Endometrium (tissue), 2 donors: ENCODE results near the gene LRRFIP1.
"Not testable (repeated sequence)": the region's sequence is repeated elsewhere in the genome, so short reads cannot be mapped to it uniquely, and the experiment has no call there.

Experiments
- FAIRE-seq: peaks from 2 replicates; lab custom pipeline; 2012; peaks lifted over from hg19 to GRCh38; lab: Jason Lieb, UNC
- donor health status: control.
- donor health status: control.

LRRFIP1 gene

DNA sequence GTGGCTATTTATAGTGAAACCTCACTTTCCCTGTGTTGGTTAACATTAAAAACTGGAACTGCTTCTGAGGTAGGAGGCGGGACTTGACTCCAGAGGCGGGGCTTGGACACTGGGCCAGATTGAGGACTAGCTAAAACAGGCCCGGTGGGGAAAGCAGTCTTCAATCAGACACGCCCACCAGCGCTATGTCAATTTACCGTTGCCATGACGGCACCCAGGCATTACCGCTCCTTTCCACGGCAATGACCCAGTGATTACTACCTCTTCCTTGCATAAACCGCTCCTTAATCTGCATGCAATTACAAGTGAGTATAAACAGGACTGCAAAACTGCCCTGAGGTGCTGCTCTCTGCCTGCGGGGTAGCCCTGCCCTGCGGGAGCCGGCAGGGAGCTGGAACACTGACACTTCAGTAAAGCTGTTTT lies 35.3 kb downstream of the LRRFIP1 start:
- FAIRE-seq: peak; percentile 85

DNA sequence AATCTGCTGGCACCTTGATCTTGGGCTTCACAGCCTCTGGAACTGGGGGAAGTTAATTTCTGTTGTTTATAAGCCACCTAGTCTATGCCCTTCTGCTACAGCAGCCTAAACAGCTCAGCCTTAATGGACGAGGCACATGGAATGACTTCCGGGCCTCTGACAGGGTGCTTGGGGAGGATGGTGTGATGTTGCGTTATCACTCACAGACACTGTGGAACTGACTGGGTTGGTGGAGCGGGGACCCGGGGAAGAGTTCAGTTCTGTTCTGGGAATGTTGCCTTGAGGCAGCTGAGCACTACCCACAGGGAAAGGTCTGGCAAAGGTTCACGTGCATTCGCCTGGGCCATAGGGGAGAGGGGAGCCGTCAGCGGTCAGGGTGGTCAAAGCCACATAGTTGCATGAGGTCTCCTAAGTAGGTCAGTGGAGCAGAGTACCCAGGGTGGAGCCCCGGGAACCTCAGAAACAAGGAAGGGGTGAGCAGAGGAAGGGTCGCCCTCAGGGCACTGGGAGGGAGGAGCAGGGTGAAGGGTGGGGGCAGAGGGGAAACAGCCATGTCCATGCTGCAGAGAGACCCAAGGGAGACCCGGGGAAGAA lies 36.2 kb downstream of the LRRFIP1 start:
- no peak for FAIRE-seq

DNA sequence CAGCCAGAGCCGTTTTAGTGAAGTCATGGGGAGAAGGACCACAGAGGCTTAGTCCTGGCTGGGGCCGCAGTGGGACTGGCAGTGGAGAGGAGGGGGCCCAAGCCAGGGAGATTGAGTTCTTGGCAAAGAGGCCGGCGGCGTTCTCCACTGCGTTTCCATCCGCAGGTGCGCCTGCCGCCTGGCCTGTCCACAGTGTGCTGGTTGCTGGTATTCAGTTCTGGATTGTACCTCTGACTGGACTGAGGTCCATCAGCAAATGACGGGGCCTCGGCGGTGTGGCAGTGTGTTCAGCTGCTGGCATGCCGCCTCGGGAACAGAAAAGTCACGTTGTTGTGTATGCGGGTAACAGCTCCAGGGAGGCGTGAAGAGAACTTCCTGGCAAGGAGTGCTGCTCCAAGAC lies 36.8 kb downstream of the LRRFIP1 start:
- FAIRE-seq: no peak

DNA sequence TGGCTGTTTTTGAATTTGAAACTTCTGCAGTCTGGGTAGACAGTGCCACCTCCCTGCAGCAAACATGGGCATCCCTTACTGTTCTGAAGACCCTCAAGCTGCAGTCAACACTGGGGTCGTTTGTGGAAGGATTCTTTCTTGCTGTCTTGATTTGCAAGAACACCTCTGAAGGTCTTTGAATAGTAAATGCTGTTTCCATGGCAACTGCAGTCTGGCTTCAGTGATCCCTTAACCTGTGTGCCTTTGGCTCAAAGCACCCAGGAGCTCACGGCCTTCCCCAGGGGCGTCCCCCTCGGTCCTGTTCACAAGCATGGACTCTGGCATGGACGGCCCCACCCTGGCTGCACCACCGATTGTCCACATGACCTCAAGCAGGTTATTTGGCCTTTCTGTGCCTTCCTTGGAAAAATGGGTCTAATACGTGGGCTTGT lies 38.3 kb downstream of the LRRFIP1 start:
- no peak for FAIRE-seq

DNA sequence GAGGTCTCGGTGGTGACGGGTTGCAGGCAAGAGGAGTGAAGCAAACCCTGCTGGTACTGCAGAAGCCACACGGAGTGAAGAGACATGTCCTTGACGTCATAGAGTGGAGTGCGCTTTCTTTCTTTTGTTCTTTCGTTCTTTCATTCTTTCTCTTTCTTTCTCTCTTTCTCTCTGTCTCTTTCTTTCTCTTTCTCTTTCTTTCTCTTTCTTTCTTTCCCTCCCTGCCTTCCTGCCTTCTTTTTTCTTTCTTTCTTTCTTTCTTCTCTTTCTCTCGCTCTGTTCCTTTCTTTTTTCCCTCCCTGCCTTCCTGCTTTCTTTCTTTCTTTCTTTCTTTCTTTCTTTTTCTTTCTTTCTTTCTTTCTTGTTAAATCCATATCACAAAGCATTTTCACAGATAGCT lies 39.2 kb downstream of the LRRFIP1 start:
- no peak for FAIRE-seq

DNA sequence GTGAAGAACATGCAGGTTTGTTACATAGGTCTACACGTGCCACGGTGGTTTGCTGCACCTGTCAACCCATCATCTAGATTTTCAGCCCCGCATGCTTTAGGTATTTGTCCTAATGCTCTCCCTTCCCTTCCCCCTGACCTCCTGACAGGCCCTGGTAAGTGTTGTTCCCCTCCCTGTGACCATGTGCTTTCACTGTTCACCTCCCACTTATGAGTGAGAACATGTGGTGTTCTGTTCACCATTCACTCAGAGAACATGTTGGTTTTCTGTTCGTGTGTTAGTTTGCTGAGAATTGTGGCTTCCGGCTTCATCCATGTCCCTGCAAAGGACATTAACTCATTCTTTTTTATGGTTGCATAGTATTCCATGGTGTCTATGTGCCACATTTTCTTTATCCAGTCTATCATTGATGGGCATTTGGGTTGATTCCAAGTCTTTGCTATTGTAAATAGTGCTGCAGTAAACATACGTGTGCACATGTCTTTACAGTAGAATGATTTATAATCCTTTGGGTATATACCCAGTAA lies 39.7 kb downstream of the LRRFIP1 start:
- FAIRE-seq: not testable (repeated sequence)

DNA sequence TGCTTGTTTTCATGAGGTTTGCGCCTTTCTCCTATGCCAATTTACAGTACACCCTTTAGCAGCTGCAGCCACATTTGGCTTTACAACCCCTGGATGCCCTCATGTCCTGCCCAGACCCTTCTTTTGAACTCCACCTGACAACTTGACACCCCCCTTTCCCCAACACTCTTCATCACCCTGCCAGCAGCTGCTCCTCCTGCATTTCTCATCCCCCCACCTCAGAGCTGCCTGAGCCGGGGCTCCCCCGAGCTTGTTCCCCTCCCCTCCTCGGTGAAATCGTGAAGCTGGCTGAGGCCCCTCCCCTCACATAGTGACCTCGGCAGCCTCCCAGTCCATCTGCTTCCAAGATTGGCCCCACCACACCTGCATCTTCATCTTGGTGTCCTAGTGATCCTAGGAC lies 40.5 kb downstream of the LRRFIP1 start:
- no peak for FAIRE-seq

DNA sequence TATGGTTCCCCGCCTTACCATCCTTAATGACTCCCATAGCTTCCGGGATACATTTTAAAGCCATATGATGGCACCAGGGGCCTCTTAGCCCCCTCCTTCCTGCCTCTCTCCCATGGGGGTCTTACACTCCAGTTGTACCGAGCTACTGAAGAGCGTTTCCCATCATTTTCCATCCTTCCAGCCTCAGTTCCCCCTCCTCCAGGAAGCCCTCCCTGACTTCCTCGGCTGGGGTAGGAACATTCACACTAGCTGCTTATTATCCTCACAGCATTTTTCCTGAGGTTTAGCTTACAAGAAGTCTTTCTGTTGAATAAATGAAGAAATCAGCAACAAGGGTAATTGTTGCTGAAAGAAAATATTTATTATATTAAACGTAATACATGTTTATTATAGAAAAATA lies 41.1 kb downstream of the LRRFIP1 start:
- FAIRE-seq: no peak

DNA sequence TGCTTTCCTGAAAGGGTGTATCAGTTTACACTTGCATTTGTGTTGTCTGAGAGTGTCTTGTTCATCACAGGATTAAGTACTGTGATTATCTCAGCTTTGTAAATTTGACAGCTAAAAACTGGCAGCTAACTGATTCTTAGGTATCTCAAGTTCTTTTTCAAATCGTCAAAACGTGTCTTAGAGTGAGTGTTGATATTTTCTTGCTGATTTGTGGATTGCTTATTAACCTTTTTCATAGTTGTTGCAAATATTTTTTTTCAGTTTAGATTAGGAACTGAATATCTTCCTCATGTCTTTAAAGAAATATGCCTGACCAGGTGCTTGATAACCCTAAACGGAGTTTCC lies 41.9 kb downstream of the LRRFIP1 start:
- FAIRE-seq: no peak

DNA sequence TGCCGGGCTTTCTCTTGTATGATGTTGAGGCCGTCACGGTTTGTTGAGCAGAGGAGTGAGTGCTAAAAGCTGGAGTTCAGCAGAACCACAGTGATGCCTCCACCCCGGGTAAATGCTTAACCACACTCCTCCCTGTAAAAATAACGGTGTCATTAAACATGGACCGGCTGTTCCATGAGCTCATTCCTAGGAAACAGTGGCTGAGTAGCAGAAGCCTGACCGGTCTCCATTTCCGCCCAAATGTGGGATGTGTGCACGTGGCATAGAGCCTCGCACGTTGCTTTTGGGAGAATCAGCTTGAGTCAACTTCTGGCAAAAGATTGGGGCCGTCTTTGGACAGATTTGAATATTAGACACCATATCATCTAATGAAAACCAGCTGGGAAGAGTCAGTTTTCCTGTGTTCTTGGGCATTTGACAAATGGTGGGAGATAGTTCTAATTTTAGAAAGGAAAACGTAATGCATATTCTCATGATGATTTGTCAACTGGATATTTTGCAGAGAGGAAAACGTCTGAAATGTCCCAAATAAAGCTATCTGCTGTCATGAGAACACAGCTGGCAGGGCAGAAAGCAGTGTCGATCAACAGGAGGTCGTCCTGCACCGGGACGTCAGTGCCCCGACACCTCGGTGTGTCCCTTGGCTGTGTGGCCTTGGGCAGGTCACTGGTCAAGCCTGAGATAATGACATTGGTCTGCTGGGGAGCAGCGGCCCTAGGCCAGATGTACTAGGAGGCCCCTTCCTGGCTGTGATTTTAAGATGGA lies 42.4 kb downstream of the LRRFIP1 start:
- FAIRE-seq: peak; percentile 68

DNA sequence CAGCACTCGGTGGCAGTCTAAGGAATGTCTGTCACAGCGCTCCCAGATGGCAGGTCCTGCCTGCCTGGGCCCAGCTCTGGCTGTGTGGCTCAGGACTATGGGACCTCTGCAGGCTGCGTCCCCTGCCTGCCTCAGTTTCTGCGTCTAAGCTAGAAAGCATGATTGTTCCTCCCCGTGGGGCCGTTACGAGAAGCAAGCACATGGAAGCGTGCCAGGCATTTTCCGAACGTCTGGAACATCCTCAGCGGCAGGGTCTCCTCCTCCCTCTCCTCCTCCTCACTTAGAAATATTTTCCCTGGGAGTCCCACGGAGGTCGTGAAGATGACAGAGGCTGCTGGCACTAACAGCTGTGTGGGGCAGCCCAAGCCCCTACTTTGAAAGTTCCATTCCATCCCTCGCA lies 43.3 kb downstream of the LRRFIP1 start:
- FAIRE-seq: no peak

DNA sequence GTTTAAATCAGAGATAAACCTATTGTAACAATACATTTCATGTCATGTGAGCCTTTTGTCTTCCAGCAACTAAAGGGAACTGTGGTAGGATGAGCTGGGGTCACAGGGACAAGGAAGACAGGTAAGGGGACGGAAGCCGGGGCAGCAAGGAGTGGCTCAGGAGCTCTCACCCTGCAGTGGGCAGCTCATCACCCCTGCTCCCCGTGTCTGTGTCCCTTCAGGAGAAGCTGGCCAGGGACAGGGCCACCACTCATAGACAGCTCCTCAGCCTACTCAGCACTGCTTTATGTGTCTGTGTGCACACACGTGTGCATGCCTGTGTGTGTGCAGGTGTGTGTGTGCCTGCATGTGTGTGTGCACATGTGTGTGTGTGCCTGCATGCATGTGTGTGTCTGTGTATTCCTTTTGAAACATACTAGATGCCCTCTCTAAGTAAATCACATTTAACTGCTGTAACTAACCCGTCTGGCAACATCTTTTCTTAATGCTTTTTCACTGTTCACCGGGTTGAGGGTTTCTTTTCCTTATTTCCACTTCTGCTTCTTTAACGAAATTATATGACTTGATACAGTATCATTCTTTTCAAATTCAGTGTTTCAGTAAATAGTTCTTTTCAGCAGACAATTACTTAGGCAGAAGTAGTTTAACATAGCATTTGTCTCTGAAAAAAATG lies 44.2 kb downstream of the LRRFIP1 start:
- no peak for FAIRE-seq

DNA sequence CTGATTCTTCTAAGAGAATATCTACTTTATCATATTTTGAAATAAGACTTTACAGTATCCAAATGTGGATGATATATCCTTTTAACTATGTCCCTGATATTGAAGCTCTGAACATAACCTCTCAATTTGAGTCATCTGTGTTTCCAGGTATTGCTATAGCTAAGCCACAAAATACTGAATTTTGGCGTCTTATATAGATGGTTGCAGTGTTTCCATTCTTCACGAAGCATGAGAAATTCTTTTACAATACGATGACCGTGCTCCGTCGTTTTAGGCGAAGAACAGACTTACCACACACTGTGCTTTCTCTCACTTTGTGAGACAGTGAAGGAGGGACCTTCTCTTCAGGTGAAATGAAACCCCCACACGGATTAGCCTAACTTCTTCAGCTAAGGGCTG lies 45.3 kb downstream of the LRRFIP1 start:
- FAIRE-seq: no peak

DNA sequence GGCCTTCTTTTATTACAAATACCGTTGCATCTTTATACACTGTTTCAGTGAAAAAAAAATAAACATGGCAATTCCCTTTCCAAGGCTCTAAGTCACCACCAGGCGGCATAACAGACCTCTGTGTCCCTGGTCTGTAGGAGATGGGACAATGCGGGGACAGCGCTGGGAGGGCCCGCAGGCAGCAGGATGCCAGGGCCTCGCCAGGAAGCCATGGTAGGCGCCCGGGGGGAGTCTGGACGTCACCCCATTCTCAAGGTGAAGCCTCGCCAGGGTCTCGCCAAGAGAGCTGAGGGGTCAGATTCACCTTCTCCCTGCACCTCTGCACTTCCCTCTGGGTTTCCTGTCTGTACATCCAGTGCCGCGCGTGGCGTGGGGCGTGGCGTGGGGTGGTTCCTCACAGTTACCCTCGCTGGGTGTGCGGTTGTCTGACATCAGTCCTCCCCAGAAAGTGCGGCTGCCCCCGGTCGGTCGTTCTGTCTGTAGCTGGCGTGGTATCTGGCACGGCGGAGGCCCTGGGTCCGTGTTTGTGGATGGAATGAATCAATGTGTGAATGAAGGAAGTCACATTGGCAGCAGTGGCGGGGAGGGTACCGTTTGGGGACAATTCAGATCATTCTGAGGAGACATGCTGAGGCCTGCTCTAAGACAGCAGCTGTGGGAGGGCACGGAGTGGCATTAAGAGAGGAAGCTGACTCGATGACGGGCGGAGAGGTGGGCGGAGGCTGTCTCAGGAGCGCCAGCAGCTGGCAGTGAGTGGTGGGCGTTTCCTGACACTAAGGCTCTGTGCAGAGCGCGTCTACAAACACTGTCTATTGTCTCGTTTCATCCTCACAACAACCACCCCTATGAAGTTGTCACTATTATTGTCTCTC lies 46.0 kb downstream of the LRRFIP1 start:
- FAIRE-seq: no peak

DNA sequence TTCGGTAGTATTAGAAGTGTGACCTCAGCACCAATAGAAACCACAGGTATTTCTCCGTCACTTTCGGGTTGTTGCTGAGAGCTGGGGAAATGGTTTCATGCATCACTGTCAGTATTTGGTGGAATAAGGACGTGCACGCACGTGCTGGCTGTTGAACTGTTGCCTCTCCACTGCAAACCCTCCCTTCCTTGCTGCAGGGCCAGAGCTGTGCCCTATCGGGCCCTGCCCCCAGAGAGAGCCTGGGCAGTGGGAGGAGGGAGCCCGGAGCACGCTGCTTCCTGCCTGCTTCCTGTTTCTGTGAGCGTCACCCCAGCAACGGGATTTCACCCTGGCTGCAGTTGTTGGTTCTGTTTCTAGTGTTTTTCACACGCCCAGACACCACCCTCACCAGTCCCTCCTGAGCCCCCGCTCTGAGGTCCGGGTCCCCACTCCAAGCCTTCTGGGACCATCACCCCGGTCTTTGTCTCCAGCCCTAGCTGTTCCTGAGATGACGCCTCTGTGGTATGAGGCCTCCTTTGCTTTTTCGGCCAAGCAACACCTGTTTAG lies 47.4 kb downstream of the LRRFIP1 start:
- FAIRE-seq: no peak

DNA sequence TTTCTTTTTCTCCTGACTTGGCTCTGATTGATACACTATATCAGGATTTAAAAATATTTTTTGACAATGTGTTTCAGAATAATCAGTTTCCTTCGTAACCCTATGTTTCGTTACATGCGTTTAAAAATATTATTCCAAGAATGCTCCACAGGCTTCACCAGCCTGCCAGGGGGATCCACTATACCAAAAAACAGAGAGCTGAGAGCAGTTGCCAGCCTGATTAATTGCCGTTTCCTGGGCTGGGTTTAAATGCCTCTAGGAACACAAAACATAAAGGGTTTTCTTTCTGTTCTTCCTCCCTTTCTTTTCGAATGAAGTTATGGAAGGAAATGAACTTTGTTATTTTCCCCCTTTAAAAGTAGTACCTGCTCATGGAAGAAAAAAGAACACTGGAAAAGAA lies 47.9 kb downstream of the LRRFIP1 start:
- FAIRE-seq: no peak

DNA sequence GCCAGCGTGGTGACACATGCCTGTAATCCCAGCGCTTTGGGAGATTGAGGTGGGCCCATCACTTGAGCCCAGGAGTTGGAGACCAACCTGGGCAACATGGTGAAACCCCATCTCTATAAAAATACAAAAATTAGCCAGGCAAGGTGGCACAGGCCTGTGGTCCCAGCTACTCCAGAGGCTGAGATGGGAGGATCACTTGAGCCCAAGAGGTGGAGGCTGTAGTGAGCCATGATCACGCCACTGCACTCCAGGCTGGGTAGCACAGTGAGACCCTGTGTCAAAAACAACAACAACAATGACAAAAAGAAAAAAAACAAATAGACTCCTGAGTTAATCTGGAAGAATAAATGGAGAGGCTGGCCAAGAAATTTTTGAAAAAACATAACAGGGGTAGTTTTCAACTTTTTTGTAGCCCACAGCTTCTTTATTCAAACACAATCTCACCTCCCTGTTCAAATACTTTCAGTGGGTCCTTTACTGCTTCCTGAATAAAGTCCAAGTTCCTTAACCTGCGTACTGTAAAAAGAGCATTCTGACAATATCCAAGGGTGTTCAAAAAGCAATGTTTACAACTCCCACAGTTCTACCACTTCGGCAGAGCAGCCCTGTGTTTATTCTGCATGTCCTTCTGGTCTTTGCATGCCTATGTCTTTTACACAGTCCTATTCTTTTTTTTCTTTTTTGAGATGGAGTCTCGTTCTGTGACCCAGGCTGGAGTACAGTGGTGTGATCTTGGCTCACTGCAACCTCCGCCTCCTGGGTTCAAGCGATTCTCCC lies 53.5 kb downstream of the LRRFIP1 start:
- no peak for FAIRE-seq

DNA sequence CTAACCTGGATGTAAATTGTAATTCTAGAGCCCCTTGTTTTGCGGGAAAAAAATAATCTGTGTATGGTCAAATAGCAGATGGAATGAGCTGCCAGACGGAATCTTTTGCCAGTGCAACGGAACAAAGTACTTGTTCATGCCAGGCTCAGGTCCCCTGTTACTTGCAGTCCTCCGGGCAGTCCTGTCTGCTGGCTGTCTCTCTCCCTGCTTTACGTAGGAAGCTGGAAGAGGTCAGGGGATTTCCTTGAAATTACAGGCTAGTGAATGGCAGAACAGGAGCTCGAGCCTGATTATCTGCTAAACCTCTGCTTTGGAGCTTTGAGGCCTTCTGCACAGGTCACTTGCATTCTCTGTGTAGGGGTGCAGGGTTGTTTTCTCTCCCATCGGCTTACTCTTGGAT lies 54.8 kb downstream of the LRRFIP1 start:
- no peak for FAIRE-seq

DNA sequence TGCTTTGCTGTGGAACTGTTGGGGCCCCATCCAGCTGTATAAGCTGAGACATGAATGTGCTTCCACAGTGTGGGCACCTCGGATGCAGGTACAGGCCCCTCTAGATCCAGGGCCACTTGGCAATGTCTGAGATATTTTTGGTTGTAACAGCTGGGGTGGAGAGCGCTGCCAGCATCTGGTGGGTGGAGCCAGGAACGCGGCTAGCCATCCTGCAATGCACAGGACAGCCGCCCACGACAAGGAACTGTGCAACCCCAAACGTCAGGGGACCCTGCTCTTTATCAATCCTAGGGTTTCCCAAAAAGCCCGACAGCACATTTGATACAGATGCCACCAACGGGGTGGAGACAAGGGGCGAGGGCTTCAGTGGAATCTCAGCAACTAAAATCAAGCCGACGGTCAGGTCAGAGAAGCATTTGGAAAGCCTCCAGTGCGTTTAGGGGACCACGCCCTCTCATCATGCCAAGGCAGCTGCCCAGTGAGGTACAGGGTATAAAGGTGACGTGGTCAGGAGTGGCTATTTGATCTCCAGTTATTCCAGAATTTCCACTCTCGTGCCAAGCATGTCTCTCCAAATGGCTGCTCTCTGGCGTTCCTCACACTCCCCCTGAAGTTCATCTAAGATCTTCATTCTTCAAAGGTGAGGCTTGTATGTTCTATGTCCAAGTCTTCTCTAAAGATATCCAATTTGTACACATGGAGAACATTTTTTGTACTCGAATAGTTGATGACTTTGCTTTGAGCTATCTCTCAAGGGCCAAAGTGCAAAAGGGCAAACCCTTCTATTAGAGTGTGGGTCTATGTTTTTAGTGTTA lies 55.7 kb downstream of the LRRFIP1 start:
- no peak for FAIRE-seq

DNA sequence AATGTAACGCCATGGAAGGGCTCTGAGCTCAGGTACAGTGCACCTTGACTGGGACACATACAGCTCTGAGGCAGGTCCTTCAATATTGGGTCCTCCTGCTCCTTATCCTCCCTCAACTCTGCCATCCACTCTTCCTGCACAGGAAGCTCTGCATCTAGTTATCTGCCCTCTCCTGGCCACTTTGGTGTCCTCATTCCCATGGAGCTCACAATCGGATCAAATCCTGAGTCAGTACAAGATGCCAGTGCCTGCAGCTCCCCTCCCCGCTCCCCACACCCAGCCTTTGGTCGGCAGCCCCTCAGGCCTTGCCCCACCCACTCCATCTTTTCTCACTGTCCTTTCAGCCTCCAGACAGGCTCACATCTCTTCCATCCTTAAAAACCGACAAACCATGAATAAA lies 58.0 kb downstream of the LRRFIP1 start:
- no peak for FAIRE-seq
